Measurements from ENCODE around the gene EHD1.

Gene EHD1

GRCh38 chr11:64909653-64910343 lies 31.4 kb upstream of the EHD1 start:
- no peak for DNase-seq (ENCODE audit: low read depth)

GRCh38 chr11:64908766-64909165 lies 30.3 kb upstream of the EHD1 start:
- DNase-seq (ENCODE audit: low read depth), result no peak

GRCh38 chr11:64906314-64906635 lies 27.9 kb upstream of the EHD1 start:
- DNase-seq (ENCODE audit: low read depth), result no peak

DNA sequence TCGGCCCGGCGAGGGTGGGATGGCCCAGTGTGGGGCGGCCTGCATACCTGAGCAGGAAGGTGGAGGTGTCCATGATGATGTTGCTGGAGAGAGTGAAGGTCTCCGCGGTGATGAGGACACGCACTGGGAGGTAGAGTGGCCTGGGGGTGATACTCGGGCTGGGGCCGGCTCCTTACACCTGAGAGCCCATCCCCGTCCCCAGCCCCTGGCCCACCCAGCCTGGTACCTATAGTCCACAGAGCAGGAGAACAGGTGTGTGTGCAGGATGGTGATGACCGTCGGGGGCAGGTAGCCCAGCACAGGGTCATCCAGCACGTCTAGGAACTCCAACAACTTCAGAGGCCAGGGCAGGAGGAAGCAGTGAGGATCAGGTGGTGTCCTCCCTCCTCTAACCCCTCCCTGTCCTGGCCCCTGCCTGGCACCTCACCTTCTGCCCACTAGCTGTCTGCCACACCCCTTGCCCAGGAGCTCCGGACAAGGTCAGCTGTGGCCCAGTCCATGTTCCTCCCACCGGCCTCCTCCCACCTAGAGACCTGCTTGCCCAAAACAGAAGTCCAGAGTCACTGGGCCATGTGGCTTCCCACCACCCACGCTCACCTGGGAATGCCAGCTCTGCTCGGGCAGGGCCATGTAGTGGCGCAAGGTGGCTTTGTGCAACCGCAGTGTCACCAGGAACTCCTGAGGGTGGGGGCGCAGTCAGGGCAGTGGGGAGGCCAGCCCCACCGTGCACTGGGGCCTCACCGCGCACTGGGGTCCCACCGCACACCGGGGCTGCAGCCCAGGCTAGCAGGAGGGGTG lies 27.3 kb upstream of the EHD1 start:
- DNase-seq (ENCODE audit: low read depth), result no peak

DNA sequence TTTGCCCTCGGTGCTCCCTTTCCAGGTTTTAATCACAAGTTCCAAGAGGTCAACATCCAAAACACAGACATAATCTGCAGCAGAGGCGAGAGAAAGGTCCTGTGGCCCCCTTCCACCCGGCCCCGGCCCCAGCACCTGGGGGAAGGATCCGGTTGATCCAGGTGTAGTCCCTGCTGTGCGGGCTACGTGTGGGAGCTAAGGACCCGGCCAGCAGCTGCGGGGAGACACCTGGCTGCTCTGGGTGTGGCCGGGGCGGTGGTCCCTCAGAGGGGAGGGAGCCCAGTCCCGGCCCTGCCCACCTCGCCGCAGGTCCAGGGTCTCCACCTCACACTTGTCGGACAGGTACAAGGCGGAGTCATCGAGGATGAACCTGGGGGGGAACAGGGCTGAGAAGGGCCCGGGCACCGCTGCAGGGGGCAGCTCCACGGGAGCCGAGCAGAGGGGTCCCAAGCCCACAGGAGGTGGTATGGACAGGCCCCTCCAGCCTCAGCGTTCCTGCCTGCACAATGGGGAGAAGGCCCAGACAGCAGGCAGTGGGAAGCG lies 24.9 kb upstream of the EHD1 start:
- no peak for DNase-seq (ENCODE audit: low read depth)

DNA sequence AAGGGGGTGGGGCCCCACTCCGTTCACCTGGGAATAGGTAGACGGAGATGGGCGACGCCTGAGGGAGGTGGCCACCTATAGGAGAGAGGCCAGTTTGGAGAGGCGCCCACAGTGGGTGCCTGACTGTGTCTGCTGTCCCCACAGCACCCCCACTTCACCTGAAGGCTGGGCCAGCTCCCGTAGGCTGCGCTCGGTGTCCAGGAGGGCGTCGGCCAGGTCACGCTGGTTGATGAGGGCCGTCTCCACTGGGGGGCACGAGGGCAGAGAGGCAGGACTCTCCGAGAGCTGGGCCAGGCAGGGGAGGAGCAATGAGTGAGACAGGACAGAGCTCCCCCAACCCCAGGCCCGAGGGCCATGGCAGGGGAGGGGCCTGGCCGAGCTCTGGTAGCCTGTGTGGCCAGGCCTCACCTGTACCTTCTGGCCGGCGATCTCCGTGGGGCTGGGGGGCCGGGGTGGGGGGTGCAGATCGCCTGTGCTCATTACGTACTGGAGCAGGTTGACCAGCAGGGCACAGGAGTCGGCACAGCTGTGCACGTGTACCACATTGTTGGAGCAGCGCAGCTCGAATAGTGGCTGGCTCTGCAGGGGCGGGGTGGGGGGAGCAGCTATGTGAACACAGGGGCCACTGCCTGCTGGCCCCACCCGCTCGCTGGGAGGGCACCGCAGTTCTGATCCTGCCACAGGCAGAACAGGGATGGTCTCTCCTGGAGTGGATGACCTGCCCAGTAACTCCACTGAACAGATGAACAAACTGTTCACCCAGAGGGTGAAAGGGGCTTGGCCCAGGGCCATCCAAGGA lies 23.9 kb upstream of the EHD1 start:
- no peak for DNase-seq (ENCODE audit: low read depth)

DNA sequence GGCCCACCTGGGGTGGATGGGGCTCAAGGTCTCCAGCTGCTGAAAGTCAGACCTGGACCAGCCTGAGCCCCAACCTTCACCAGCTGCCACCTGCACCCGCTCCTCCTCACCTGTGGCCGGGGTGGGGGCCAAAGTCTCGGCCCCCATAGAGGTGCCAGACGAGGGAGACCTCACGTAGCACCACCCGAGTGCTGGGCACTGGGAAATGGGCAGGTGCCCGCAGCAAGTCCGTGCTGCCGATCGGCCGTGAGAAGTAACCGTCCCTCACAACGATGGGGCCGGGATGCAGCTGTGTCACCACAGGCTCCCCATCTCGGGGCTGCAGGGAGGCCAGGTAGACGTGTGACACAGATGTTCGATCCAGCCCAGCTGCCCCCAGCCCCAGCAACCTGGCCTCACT lies 22.4 kb upstream of the EHD1 start:
- DNase-seq (ENCODE audit: low read depth), result no peak

- peak; percentile 54 for DNase-seq (ENCODE audit: low read depth)
These were observed 21.9 kb upstream of the EHD1 start for GRCh38 chr11:64900263-64900678.

DNA sequence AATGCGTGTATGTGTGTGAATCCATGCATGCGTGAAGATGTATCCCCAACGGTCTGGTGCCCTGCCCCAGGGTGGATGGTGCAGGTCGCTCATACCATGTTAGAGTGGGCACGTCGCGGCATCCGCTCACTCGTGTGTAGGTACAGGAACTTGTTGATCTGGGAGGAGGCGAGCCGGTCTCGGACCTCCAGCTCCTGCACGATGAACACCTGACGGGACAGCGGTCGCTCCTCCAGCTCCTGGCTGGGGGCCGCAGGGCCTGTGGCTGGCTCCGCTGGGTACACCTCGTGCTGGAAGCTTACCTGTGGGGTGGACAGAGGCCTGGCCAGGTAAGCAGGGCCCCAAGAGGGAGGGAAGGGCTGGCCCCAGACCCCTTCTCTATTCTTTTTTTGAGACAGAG lies 20.1 kb upstream of the EHD1 start:
- DNase-seq (ENCODE audit: low read depth), result no peak

DNA sequence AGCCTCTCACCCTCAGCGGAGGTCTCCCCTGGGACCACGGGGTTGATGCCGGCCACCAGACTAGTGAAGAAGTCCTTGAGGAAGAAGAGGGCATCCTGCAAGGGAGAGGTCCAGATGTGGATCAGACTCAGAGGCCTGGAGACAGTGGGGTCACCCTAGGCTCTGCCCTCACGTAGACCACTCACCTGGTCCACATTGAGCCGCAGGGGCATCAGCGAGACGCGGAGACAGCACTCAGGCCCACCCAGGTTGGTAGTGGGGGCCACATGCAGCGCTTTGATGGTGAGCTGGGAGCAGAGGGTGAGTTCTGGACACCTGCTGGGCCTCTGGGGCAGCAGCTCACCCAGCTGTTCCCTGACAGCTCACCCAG lies 19.6 kb upstream of the EHD1 start:
- DNase-seq (ENCODE audit: low read depth), result no peak

GRCh38 chr11:64897381-64898075 lies 19.1 kb upstream of the EHD1 start:
- no peak for DNase-seq (ENCODE audit: low read depth)

DNA sequence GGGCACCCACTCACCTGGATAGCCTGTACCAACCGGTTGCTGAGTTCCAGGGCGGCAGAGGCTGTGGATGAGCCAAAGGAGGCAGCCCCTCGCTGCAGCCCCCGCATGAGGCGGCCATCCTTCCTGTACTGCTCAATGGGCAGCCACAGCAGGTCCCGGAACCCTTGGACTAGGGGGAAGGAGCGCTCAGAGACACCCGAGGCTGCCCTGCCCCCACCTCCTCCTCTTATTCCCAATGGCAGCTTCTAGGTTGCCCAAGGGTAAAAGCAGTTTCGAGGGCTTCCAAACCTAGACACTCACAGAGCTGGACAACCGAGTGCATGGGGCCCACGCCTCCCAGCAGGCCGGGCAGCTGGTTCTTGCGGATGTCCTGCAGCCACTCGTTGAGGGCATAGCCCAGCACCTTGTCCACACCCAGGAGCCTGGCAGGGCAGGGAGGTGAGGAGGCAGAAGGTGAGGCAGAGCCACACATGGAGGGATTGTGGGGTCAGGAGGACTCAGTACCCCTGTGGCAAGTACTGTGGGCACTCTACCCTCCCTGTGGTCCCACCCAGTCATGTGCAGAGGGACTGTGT lies 18.1 kb upstream of the EHD1 start:
- DNase-seq (ENCODE audit: low read depth), result no peak

- no peak for DNase-seq (ENCODE audit: low read depth)
These were observed 16.5 kb upstream of the EHD1 start for GRCh38 chr11:64894812-64895452.

DNA sequence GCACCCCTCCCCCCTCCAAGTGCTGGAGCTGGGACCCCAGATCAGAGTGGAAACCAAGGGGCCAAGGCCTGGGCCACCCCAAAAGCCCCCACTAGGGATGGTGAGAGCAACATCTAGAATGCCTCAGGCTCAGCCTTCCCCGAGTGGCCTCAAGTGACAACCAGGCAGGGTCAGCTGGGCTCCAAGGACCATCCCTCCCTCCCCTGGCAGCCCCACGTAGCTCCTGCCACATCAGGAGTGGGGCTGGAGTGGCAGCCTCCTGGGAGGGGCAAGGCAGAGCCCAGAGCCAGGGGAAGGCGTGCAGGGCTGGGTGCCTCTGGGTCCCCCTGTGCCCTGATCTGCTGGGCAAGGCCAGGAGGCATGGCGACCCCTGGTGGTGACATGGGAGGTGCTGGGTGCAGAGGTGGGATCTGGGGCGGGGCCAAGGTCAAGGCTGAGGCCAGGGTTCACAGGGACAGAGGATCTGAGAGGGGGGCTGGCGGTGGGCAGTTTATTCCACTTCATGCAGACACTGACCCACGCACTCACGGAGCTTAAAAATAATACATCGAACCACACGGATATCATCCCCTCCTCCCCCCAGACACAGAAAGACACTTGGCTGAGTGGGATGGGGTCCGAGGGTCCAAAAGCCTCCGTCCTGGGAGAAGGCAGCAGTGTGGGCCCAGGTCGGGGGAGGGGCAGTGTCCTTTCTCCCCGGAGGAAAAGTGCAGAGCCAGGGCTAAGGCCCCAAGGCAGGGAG lies 15.8 kb upstream of the EHD1 start:
- DNase-seq (ENCODE audit: low read depth), result peak; percentile 82

- DNase-seq (ENCODE audit: low read depth), result no peak
These were observed 15.0 kb upstream of the EHD1 start for GRCh38 chr11:64893194-64894069.

- DNase-seq (ENCODE audit: low read depth), result no peak
These were observed 14.4 kb upstream of the EHD1 start for GRCh38 chr11:64892838-64893193.

GRCh38 chr11:64892411-64892831 lies 14.0 kb upstream of the EHD1 start:
- DNase-seq (ENCODE audit: low read depth), result no peak

GRCh38 chr11:64891880-64892279 lies 13.5 kb upstream of the EHD1 start:
- DNase-seq (ENCODE audit: low read depth), result no peak

DNA sequence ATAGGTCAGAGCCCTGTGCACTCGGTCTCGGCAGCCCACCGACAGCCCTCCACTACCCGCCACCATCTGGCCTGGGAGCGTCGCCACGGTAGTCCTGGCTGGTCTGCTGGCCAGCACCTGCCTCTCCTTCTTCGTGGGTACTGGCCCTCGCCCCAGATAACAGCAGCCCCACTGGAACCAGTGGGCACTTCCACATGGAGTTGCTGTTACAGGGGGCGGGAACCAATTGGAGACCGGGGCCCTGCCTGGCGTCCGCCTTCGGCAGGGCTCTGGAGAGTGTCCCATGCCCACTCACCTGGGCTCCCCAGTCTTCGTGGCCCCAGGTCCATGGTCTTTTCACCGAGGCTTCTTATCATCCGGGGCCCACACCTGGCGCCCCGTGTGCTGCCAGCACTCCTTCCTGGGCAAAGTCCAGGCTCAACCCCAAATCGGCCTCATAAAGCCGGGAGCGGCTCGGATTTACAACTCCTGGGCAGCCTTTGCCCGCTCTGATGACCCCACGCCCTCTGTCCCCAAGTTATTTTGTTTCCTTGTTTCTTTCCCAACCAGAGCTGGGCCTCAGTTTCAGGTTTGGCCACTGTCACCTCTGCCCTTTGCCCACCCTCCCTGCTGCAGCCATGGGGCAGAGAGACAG lies 12.9 kb upstream of the EHD1 start:
- DNase-seq (ENCODE audit: low read depth), result no peak

All from activated T-helper 1 cell treated with Interleukin-2 at 50 U/mL for 16 hours (primary cell).